Measurements from ENCODE around the gene NKPD1. TPM values are rescaled to one million over a fixed set of nuclear protein-coding genes. Genes with fewer than 3 reads are reported as not detected.

The NKPD1 gene
- polyA plus RNA-seq, 1 of the 3 experiments (the other 2 are of a cell fraction): 0.12 TPM

DNA sequence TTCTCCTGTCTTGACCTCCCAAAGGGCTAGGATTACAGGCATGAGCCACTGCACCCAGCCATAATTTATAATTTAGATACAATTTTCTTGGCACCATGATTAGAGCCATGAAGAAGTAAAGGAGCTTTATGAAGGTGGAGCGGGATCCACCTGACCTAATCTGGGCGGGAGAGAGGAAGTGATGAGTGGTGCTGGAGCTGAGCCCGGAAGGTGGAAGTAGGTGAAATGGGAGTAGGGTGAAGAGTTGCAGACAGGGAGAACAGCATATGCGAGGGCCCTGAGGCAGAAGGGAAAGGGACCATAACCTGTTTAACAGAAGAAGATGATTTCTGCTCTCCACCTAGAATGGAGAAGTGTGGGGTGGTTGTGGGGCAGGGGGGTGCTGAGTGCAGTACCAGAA is 22.0 kb upstream of the NKPD1 start:
- WGBS (ENCODE audit: low lambda C conversion rate): 91% methylated on average over 4 of the region's 4 CpGs
- H3K9ac ChIP-seq: no peak overlapping the region
- peaks cover 5% of the 10 kb centered on the region for H3F3A ChIP-seq (replicated peaks; ENCODE audit: insufficient read depth)
- H3K27ac ChIP-seq (ENCODE audit: low read depth in 2 of 2, low read length in 1 of 2): no peak overlapping the region
- H4K20me1 ChIP-seq (ENCODE audit: insufficient read depth): no peaks in the 10 kb centered on the region
- no peak overlapping the region for H3K4me3 ChIP-seq (ENCODE audit: low read depth in 2 of 2, low read length in 1 of 2)
- peaks cover 0 to 5% of the 10 kb centered on the region in 2 experiments for H3K36me3 ChIP-seq (replicated peaks in 1 of 2; ENCODE audit: control insufficient read depth in 1 of 2, insufficient read depth in 2 of 2, low read length in 1 of 2)
- DNase-seq: no peak
- H2AFZ ChIP-seq (ENCODE audit: low read depth): no peak overlapping the region
- POLR2A ChIA-PET: no interaction called here
- H3K79me2 ChIP-seq (ENCODE audit: insufficient read depth): peaks cover 20% of the 10 kb centered on the region
- no peak overlapping the region for H3K4me2 ChIP-seq
- TF ChIP-seq RFX5 (IDR thresholded peaks at IDR 0.05; ENCODE audit: low read length) (no peak), ELF1 (IDR thresholded peaks at IDR 0.05) (no peak), TEAD4 (IDR thresholded peaks at IDR 0.05; ENCODE audit: borderline replicate concordance, insufficient read depth) (no peak), EZH2phosphoT487 (IDR thresholded peaks at IDR 0.05; ENCODE audit: borderline replicate concordance, low read depth) (no peak), TCF12 (IDR thresholded peaks at IDR 0.05) (no peak), EP300 (IDR thresholded peaks at IDR 0.05; ENCODE audit: borderline replicate concordance in 1 of 2, low read depth in 1 of 2, low read length in 1 of 2) (no peak), JUND (IDR thresholded peaks at IDR 0.05) (no peak), FOSL2 (IDR thresholded peaks at IDR 0.05; ENCODE audit: borderline replicate concordance, low read depth) (no peak), SIN3A (IDR thresholded peaks at IDR 0.05; ENCODE audit: borderline replicate concordance, low read depth, low read length) (no peak), NFIC (IDR thresholded peaks at IDR 0.05; ENCODE audit: borderline replicate concordance) (no peak)
- TF ChIP-seq, protein P1, sequence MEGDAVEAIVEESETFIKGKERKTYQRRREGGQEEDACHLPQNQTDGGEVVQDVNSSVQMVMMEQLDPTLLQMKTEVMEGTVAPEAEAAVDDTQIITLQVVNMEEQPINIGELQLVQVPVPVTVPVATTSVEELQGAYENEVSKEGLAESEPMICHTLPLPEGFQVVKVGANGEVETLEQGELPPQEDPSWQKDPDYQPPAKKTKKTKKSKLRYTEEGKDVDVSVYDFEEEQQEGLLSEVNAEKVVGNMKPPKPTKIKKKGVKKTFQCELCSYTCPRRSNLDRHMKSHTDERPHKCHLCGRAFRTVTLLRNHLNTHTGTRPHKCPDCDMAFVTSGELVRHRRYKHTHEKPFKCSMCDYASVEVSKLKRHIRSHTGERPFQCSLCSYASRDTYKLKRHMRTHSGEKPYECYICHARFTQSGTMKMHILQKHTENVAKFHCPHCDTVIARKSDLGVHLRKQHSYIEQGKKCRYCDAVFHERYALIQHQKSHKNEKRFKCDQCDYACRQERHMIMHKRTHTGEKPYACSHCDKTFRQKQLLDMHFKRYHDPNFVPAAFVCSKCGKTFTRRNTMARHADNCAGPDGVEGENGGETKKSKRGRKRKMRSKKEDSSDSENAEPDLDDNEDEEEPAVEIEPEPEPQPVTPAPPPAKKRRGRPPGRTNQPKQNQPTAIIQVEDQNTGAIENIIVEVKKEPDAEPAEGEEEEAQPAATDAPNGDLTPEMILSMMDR (IDR thresholded peaks at IDR 0.05): no peak
- H3K4me1 ChIP-seq (ENCODE audit: control insufficient read depth in 1 of 2, insufficient read depth in 2 of 2, low read depth in 1 of 2, low read length in 1 of 2): peaks cover 0 to 8% of the 10 kb centered on the region in 2 experiments; a peak in 1 of 4 replicates
- CTCF ChIA-PET: interaction anchor here (0.8 to 1.4 kb wide), 3 partner anchors 17 to 173 kb away, joined by 3 to 6 read pairs (median 3); no protein-coding TSS in a partner anchor
- H3K9me3 ChIP-seq: no peaks in the 10 kb centered on the region
- no peaks in the 10 kb centered on the region for H3K9me2 ChIP-seq
- H3K27me3 ChIP-seq (ENCODE audit: insufficient read depth): no peaks in the 10 kb centered on the region

DNA sequence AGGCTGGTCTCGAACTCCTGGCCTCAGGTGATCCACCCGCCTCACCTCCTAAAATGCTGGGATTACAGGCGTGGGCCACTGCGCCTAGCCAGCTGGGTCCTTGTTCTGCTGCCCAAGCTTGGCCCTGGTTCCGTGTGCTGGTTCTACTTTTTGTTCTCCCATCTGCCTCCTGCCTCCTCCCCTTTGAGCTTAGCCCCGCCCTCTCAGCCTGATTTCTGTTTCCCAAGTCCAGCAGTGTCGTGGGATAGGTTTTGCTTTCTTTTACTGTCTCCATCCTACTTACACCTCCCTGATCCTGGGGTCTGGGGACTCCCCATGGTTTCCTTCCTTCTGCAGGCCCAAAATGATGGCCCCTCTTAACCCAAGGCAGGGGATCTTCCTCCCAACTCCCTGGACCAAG is 20.2 kb upstream of the NKPD1 start:
- Histone ChIP-seq H2AFZ (ENCODE audit: low read depth) (no peak overlapping the region), H3K9ac (no peak overlapping the region), H3K79me2 (ENCODE audit: insufficient read depth) (peaks cover 29% of the 10 kb centered on the region), H3K27ac (ENCODE audit: low read depth in 2 of 2, low read length in 1 of 2) (no peak overlapping the region), H3K9me3 (no peaks in the 10 kb centered on the region), H3K4me1 (ENCODE audit: control insufficient read depth in 1 of 2, insufficient read depth in 2 of 2, low read depth in 1 of 2, low read length in 1 of 2) (peaks cover 0 to 13% of the 10 kb centered on the region in 2 experiments; a peak in 1 of 4 replicates), H3K36me3 (replicated peaks in 1 of 2; ENCODE audit: control insufficient read depth in 1 of 2, insufficient read depth in 2 of 2, low read length in 1 of 2) (peaks cover 0 to 5% of the 10 kb centered on the region in 2 experiments), H3F3A (replicated peaks; ENCODE audit: insufficient read depth) (peaks cover 9% of the 10 kb centered on the region), H3K9me2 (no peaks in the 10 kb centered on the region), H3K4me3 (ENCODE audit: low read depth in 2 of 2, low read length in 1 of 2) (no peak overlapping the region), H3K4me2 (no peak overlapping the region), H3K27me3 (ENCODE audit: insufficient read depth) (no peaks in the 10 kb centered on the region), H4K20me1 (ENCODE audit: insufficient read depth) (no peaks in the 10 kb centered on the region)
- ChIA-PET POLR2A (no interaction called here), CTCF (interaction anchor here (0.6 to 1.0 kb wide), 2 partner anchors 68 to 158 kb away, joined by 3 read pairs; no protein-coding TSS in a partner anchor)
- 95% methylated on average over 7 of the region's 7 CpGs for WGBS (ENCODE audit: low lambda C conversion rate)
- DNase-seq: no peak
- TF ChIP-seq, protein P2, sequence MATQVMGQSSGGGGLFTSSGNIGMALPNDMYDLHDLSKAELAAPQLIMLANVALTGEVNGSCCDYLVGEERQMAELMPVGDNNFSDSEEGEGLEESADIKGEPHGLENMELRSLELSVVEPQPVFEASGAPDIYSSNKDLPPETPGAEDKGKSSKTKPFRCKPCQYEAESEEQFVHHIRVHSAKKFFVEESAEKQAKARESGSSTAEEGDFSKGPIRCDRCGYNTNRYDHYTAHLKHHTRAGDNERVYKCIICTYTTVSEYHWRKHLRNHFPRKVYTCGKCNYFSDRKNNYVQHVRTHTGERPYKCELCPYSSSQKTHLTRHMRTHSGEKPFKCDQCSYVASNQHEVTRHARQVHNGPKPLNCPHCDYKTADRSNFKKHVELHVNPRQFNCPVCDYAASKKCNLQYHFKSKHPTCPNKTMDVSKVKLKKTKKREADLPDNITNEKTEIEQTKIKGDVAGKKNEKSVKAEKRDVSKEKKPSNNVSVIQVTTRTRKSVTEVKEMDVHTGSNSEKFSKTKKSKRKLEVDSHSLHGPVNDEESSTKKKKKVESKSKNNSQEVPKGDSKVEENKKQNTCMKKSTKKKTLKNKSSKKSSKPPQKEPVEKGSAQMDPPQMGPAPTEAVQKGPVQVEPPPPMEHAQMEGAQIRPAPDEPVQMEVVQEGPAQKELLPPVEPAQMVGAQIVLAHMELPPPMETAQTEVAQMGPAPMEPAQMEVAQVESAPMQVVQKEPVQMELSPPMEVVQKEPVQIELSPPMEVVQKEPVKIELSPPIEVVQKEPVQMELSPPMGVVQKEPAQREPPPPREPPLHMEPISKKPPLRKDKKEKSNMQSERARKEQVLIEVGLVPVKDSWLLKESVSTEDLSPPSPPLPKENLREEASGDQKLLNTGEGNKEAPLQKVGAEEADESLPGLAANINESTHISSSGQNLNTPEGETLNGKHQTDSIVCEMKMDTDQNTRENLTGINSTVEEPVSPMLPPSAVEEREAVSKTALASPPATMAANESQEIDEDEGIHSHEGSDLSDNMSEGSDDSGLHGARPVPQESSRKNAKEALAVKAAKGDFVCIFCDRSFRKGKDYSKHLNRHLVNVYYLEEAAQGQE (IDR thresholded peaks at IDR 0.05; ENCODE audit: low read depth, low read length): no peak
- TF ChIP-seq EP300 (IDR thresholded peaks at IDR 0.05; ENCODE audit: borderline replicate concordance in 1 of 2, low read depth in 1 of 2, low read length in 1 of 2): no peak
- TF ChIP-seq YY1 (IDR thresholded peaks at IDR 0.05; ENCODE audit: low read depth): no peak
- TF ChIP-seq EZH2phosphoT487 (IDR thresholded peaks at IDR 0.05; ENCODE audit: borderline replicate concordance, low read depth): no peak
- no peak for TF ChIP-seq SIN3A (IDR thresholded peaks at IDR 0.05; ENCODE audit: borderline replicate concordance, low read depth, low read length)
- no peak for TF ChIP-seq MEF2A (IDR thresholded peaks at IDR 0.05; ENCODE audit: borderline replicate concordance, low read depth)
